Brain microvascular endothelial cell (primary cell): ENCODE data around the gene RHOD.

Experiments
- DNase-seq: peaks from one replicate; pipeline ENCODE4 v3.0.0-alpha.2; 2020
- H3K27ac ChIP-seq: fragments of 250-450 bp; sonication (Bioruptor Pico); 2 replicates; pipeline ENCODE4 v1.5.1; 2020; ENCODE audit warnings: mild to moderate bottlenecking, moderate library complexity
- H3K27me3 ChIP-seq: fragments of 250-450 bp; sonication (Bioruptor Pico); replicated peaks from 2 replicates; pipeline ENCODE4 v1.5.1; 2020; ENCODE audit warnings: mild to moderate bottlenecking
- H3K36me3 ChIP-seq: fragments of 250-450 bp; sonication (Bioruptor Pico); replicated peaks from 2 replicates; pipeline ENCODE4 v1.5.1; 2020; ENCODE audit warnings: mild to moderate bottlenecking
- H3K4me3 ChIP-seq: 2 replicates; pipeline ENCODE4 v1.5.1; 2011; ENCODE audit warnings: low read depth, mild to moderate bottlenecking, control low read depth, low read length, moderate library complexity
- in situ Hi-C: cut with HindIII; loops from 2 replicates; pipeline ENCODE4 v1.10.0; 2017; ENCODE audit warnings: low sequenced_read_pairs, low pct_ligation_motif_present
- TF ChIP-seq, protein P1 (sequence below): IDR thresholded peaks from 2 replicates; pipeline ENCODE4 v1.5.1; 2011; ENCODE audit warnings: low read depth, mild to moderate bottlenecking, moderate library complexity, low read length, control low read depth, inconsistent platforms; ENCODE audit errors: missing control alignments

Gene RHOD

DNA sequence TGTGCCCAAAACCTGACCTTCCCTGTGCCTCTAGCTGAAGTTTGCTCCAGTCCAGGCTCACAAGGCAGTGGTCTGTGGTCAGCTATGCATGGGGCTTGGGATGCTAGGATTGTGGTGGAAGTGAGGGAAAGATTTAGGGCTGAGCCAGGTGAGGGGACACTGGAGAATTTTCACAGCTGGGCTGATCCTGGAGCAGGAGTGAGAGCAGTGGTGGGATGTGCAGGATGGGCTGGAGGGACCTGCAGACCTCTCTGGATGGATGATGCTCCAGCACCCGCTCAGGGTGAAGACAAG, 38.5 kb downstream of the RHOD start:
- in situ Hi-C loops = no loop called here
- TF ChIP-seq, protein P1, sequence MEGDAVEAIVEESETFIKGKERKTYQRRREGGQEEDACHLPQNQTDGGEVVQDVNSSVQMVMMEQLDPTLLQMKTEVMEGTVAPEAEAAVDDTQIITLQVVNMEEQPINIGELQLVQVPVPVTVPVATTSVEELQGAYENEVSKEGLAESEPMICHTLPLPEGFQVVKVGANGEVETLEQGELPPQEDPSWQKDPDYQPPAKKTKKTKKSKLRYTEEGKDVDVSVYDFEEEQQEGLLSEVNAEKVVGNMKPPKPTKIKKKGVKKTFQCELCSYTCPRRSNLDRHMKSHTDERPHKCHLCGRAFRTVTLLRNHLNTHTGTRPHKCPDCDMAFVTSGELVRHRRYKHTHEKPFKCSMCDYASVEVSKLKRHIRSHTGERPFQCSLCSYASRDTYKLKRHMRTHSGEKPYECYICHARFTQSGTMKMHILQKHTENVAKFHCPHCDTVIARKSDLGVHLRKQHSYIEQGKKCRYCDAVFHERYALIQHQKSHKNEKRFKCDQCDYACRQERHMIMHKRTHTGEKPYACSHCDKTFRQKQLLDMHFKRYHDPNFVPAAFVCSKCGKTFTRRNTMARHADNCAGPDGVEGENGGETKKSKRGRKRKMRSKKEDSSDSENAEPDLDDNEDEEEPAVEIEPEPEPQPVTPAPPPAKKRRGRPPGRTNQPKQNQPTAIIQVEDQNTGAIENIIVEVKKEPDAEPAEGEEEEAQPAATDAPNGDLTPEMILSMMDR = no peak
- no peaks in the 10 kb centered on the region for H3K27me3 ChIP-seq

DNA sequence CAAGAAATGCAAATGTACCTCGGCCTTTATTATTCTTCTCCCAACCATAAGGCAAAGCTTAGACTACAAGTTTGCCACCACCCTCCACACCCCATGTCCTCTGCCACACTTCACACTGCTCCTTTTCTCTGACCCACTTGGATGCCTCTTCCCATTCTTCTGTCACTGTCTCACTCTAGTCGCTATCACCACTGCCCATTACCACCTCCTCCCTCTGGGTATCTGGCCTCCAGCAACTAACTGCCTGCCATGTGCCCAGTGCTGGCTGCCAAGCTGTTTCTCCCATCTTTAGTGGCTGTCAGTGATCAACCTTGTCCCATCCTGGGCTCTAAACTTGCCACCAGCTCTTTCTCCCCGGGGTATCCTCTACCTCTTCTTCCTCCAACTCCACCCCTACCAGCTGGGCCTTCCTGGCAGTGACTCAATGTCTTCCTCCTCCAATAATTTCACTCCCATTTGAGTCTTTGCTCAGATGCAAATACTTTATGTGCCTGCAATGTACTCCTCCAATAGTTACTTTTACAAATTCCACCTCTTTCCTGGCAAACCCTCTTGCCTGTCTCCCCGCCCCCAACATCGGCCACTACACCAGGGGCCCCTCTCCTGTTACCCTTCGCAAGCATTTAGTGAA, 42.3 kb downstream of the RHOD start:
- in situ Hi-C loops = no loop called here

More for the DNA sequence above, 38.5 kb downstream of the RHOD start:
- no peak for DNase-seq
- H3K27ac ChIP-seq = no peak overlapping the region
- H3K4me3 ChIP-seq = no peak overlapping the region
- no peaks in the 10 kb centered on the region for H3K36me3 ChIP-seq

DNA sequence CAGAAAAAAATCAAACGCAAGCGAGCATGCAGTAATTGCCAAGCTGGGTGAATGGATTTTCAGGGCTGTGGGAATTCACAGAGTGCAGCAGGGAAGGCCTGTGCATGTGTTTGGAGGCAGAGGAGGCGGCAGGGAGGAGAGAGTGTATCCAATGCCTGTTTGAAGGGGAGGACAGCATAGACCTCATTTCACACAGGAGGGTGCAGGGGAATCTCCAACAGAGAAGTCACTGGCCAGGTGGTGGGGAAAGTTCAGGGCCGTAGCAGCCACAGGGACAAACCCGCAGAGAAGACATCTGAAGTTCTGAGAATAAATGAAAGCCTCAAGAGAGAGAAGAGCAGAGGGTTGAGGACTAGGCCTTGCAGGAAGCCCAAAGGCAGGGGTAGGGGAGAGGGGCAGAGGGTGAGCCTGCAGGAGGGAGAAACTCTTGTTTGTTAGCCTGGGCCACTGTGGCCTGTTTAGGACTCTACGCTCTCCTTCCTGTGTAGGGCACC, 43.2 kb downstream of the RHOD start:
- TF ChIP-seq, protein P1 = no peak
- Histone ChIP-seq H3K27me3 (no peaks in the 10 kb centered on the region), H3K4me3 (no peak overlapping the region), H3K36me3 (no peaks in the 10 kb centered on the region), H3K27ac (no peak overlapping the region)
- DNase-seq = no peak
- in situ Hi-C loops = no loop called here

More for the DNA sequence above, 42.3 kb downstream of the RHOD start:
- DNase-seq = no peak
- Histone ChIP-seq H3K36me3 (no peaks in the 10 kb centered on the region), H3K4me3 (no peak overlapping the region), H3K27ac (no peak overlapping the region), H3K27me3 (no peaks in the 10 kb centered on the region)
- TF ChIP-seq, protein P1 = no peak

DNA sequence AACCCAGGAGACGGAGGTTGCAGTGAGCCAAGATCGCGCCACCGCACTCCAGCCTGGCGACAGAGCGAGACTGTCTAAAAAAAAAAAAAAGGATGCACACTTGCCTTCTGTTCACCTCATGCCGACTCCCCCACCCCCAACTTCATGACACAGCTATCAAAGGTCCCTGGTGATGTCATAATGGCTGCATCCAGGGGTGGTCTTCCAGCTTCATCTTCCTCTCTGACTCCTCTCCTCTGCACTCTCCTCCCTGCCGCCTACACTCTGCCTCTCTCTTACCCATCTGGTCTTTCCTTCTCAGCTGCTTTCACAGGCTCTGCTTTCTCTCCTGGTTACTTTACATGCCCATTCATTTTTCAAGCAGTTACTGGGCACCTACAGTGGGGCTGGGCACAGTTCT, 46.0 kb downstream of the RHOD start:
- in situ Hi-C loops = no loop called here
- TF ChIP-seq, protein P1 = no peak
- H3K27ac ChIP-seq = no peak overlapping the region

DNA sequence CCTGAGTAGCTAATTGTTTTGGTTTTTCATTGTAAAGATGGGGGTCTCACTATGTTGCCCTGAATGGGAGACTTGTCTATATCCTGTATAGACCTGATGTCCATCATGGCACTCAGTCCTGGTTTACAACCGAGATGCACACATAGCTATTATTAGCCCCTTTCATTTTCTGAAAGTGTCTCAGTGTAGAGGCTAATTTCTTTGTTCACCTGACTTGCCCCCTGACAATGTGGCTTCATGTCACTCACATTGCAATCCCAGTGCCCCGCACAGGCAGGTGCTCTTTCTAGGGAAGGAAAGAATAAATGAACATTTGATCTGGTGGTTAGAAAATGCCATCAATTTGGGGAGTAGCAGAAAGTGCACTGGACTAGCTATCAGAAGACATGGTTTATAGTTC, 49.3 kb downstream of the RHOD start:
- H3K27ac ChIP-seq = no peak overlapping the region
- H3K36me3 ChIP-seq = no peaks in the 10 kb centered on the region
- DNase-seq = no peak
- TF ChIP-seq, protein P1 = no peak
- no peak overlapping the region for H3K4me3 ChIP-seq
- in situ Hi-C loops = no loop called here
- no peaks in the 10 kb centered on the region for H3K27me3 ChIP-seq

More for the DNA sequence above, 46.0 kb downstream of the RHOD start:
- H3K27me3 ChIP-seq = no peaks in the 10 kb centered on the region
- H3K36me3 ChIP-seq = no peaks in the 10 kb centered on the region
- no peak overlapping the region for H3K4me3 ChIP-seq
- no peak for DNase-seq

DNA sequence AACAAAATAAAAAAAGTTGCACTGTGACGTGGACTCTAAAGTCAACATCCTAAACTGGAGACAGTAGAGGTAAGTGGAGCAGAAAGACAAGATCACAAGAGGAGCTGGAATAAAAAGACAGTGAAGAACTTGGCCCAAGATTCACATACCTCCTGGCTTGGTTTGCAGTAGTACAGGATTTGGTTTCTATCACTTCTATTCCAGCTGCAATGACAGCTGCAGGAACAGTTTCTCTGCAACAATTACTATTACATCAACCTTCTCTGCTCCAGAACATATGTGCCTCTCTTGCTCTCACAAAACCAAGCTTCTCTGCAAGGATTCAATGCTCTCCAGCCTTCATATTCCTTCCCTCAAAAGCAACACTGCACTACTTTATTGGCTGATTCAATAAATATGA, 54.6 kb downstream of the RHOD start:
- H3K27ac ChIP-seq = no peak overlapping the region
- TF ChIP-seq, protein P1 = no peak
- in situ Hi-C loops = no loop called here
- H3K27me3 ChIP-seq = no peaks in the 10 kb centered on the region
- no peaks in the 10 kb centered on the region for H3K36me3 ChIP-seq
- H3K4me3 ChIP-seq = no peak overlapping the region
- DNase-seq = no peak
